Suppressor macrophage (primary cell): Measurements from ENCODE around the gene AGMO.

Source experiments
- DNase-seq, 4 experiments: peaks; one replicate each; pipeline ENCODE4 v3.0.0-alpha.2; 2020 to 2022

Gene AGMO

DNA sequence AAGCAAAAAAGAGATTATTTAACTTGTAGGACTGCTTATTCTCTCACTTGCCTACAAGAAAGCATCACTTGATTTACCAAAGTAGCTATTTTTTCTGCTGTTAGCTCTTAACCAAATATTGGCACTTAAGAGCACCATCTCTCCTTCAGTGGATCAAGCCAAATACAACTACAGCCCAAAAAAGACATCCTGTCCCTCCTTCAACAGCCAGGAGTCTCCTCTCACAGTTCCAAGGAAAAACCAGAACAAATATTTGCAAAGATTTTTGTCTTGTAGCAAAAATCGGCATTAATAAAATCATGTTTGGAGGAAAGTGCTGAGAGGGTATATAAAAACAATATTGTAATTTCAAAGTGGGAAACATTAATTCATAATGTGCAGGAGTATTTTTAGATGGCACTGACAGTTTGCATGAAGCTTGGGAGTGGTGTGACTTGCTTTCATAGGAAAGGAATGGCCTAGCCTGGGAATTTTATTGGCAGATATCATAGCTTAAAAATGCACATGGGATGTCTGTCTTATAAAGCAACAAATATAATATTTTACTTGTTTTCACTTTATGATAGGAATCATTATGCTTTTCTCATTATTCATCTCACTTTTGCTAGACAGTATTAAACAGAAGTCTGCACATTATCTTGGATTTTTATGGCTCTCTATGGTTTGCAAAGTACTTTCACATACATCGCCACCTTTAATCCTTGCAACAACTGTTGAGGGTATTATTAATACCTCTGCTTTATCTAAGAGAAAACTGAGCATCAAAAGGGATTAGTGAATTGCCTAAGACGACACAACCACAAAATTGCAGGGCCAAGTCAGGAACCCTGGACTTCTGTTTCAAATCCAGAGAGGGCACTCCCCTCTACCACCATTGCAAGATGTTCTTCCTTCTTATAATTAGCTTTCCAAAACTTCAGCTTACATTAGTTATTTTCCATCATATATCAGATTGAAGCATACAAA lies 103.5 kb downstream of the AGMO start:
- DNase-seq, result no peak

DNA sequence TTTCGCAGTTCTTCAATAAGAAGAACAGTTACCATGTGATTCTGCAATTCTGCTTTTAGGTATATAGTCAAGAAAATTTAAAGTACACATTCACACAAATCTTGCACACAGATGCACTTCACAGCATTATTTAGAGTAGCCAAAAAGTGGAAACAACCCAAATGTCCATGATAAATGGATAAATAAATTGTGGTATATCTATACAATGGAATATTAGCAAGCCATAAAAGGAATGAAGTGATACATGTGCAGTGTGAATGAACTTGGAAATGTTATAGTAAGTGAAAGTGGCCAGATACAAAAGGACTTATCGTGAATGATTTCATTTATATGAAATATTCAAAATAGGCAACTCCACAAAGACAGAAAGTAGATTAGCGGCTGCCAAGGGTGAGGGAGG lies 109.1 kb downstream of the AGMO start:
- no peak for DNase-seq

DNA sequence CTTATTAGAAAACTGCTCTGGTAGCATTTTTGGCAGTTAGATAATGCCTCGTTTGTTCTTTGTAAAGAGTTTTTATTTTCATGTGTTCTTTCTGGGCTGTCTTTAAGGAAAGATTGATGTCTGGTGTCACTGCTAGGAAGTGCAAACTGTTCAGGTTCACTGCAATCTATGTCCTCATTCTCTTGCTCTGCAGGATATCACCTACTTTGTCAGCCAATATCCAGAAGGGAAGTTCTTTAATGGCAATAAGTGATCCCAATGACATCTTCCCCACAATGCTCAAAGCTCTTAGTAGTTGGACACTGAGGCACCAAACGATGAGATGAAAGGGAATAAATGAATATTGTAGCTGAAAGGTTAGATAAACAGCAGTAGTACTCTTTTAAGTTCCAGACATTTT lies 115.1 kb downstream of the AGMO start:
- no peak for DNase-seq

DNA sequence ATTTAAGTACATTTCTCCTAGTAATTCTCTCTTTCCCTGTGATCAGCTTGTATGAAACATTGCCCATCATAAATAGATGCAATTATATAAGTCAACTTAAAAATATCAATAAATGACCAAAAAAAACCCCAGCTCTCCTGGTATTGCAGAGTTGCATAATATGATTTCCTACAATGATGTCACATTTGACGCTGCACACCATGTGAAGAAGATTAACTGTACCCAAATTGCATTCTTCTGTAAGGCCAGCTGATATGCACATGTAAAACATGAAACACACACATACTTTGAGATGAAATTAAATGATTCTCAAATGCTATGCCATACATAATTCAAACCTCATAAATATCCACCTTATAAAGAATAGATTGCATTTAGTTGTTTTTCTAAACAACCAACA lies 115.5 kb downstream of the AGMO start:
- DNase-seq, result no peak

DNA sequence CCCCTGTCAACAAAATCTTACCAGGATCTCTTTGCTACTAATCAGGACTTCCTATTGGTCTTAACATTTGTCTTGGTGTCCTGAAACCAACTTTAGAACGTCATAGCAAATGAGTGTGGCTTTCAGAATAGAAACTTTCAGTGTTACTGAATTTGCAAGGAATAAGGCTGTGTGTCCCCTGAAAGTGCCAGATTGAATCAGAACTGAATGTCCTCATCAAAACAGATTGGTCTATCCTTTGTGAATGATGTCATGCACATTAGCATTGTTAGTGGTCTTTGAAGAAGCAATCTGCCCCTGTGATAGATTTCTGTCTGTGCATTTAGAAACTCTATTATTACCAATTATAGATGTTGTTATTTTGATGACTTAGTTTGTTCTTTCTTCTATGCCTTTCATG lies 119.9 kb downstream of the AGMO start:
- DNase-seq, result no peak

DNA sequence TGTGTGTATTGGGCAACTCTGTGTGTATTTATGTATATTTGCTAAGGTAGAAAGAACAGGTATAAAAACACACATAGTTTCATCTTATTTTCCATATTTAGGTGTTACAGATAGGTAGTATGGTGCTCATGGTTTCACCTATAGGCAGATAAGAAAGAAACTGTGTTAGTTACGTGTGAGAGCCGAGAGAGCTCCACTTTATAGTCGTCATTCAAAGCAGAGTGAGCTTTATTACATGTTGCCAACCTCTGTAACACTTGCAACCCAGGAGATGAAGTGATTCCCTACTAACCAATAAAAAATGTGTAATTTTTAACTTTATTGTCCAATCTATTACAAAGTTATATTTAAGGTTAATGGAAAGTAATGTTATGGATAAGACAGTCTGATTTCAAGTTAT lies 121.3 kb downstream of the AGMO start:
- DNase-seq, result no peak

DNA sequence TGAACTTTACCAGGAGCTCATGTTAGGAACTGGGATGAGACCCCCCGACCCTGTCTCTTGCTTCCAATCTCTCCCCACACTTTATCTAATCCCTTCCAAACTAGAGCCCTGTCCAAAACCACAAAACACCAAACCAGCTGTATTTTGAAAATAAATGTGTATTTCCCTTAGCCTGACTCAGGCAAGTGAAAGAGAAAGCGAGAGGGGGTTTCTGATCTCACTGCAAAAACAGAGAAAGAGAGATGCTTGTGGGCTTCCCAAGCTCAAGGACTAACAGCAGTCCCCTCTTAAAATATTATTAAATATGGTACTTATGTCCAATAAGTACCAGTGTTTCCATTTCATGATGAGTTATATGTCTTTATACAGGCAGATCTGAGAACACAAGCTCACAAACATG lies 122.0 kb downstream of the AGMO start:
- DNase-seq, result no peak

DNA sequence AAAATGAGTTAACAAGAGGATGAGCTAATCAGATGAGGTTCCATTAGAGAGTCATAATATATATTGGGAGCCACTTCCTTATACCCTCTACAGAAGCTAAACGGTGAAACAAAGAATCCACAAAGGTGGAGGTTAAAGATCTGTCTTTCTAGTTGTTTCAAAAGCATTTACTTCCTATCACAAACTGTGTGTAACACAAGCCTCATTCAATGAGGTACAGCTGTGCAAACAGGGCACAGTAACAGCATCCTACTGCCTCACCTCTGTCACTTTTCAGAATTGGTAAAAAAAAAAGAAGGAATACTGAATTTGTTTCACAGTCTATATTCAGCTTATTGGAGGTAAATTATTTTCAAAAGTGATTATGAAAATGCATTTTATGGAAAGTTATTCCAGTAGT lies 128.7 kb downstream of the AGMO start:
- no peak for DNase-seq

DNA sequence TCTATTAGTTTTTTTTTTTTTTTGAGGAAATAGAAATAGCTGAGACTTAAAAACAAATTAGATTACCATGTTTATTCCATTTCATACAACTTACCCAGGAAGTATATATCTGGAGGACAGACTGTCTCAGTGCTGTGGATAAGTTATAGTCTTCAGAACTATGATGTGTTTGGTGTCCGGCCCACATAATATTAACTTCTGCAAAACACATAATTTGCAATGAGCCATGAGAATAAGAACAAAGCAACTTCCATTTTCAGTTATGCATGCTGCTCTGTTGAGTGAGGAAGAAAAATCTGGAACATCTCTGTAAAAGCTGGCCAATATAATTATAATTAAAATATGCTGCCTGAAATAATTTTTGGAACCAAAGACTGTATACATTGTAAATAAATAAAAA lies 130.9 kb downstream of the AGMO start:
- no peak for DNase-seq

DNA sequence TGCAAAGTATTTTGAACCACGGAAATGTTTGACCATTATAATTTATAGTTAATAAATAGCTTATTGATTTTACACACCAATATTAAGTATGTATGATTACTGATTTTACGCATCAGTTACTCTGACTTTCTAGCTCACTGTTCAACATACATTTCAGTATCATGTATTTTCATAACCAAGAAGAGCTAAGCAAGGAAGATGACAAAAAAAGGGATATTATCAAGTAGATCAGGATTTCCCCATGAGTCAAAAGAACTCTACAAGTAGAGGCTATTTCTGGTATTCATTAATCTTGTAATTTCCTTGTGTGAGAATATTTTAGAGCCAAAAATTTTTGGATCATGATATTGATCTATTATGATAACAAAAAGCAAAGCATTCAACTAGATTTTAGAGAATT lies 131.6 kb downstream of the AGMO start:
- no peak for DNase-seq

DNA sequence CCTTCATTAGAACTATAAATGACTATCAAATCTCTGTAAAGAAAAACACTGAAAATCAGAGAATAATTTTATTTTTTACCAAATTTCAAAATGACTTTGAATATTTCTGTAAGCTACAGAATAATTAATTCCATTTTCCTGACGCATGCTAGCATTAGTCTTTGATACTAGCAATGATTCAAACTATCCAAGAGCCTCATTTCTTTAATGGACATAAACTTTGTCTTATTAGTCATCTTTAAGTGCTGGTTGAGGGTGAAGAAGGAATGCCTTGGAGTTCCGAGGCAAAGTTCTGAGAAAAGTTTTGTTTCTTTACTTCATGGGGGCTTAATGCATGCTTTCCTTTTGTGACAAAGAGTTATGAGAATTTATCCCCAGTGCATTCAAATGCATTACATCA lies 137.3 kb downstream of the AGMO start:
- no peak for DNase-seq

DNA sequence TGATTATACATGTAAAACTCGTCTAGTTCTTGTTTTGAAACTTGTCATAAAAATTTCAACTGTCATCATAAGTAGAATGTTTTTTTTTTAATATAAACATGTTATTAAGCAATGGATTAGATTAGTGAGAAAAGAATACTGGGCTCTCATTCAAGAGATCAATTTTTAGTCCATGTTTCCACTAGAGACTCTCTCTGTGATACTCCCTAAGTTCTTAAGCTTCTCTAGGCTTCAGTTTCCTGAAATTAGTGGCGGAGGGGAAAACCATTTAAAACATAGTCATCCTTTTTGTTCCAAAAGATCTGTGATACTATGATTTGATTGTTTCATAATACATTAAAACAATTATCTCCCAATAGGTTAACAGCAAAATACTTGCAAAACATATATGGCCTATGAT lies 142.2 kb downstream of the AGMO start:
- DNase-seq, result no peak

DNA sequence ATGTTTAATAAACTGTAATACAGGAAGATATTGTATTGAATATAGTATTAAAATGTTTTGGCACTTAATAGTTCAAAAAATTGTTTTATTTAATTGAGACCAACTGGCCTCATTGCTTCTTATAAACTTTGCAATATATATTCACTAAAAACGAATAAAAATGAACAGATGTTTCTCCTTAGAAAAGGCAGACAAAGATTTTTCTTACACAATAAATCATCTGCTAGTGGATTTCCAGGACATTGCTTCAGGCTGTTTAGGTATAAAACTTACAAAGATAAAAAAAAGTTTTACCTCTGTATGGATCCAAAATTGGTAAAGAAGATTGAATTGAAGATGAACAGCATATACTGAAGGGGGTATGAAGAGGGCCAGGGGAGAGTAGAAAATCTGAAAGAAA lies 143.6 kb downstream of the AGMO start:
- DNase-seq, result no peak

DNA sequence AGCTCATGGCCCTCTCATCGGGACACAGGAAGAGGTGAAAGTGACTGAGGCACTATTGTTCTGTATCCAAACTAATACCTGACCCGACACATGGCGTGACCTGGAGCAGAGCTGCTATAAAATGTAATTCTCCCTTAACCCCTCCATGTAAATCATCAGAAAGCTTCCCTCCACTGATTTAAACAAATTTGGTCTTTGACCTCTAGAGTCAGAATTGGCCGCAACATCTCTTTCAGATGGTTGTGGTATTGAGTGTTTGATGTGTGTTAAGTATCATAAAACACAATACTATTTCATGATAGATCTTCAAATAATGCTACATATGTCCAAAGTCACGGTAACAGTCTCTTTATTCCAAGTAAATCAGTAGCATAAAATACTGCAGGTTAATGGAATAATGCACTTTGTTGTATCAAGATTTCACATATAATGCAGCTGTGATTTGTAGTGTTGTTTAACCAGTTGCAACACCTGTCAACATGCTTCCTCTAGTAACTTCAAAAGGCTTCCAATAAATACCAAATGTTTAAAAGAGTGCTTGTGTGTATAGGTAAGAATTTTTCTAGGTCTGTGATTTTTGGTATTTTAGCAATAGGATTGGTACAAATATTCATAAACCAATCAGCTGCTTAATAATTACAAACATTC lies 144.3 kb downstream of the AGMO start:
- no peak for DNase-seq

DNA sequence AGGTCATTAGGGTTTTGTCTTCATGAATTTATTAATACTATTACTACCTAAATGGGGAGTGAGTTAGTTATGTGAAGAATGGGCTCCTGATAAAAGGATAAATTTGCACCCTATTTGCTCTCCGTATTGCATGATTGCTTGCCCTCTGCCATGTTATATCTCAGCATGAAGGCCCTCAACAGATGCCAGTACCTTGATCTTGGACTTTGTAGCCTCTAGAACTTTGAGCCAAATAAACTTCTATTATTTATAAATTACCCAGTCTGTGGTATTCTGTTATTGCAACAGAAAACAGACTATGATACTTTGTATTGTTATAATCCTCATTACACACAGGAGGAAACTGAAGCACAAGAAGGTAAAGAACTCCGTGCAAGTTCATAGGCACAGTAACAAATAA lies 150.8 kb downstream of the AGMO start:
- DNase-seq, result no peak

DNA sequence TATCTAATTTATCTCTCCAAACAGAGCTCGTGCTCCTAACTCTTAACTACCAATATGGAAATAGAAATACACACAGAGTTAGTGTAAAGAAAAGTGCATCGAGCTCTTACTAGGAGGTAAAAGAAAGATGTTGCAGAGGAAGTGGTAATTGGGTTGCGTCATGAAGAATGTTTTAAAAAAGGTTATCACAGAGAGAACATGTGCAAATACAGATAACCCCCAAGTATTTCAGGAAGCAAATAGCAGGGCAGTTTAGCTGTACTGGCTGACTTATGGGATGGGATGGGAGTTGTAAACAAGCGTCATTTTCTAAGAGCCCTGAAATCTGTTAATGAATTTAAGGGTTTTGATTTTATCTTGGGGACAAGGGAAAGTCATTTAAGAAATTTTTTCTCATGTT lies 153.9 kb downstream of the AGMO start:
- DNase-seq, result no peak

DNA sequence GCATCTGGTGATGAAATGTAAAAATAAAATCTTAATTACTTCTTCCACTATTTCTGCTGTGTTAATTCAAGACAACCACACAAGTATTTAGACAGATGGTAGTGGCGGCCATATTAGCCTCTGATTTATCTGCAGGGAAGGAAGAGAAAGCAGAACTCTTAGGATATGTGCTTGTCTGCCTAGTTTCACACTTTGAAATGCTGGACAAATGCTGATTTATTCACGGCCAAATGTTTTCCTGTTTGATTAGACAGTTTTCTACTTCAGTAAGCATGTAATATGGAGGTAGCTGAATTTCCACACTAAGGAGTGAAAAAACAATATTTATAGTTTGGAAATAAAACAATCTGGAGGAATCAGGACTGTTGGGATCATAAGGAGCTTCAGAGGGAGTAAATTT lies 158.1 kb downstream of the AGMO start:
- DNase-seq, result no peak

DNA sequence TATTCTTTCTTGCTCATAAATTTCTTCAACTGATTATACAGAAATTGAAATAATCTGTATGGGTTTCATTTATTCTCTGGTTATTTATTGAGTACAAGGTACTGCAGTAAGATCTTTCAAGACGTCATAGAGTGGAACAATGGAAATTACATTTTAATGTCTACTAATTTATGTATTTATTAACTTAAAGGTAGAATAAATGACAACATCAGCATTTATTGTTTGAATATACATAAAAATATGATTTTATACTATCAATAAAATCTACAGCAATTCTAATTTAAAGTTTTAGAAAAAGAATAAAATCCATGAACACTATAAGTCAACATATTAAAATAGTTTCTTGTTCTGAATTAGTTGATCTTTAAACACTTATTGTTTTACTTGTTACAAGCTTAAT lies 158.5 kb downstream of the AGMO start:
- no peak for DNase-seq

DNA sequence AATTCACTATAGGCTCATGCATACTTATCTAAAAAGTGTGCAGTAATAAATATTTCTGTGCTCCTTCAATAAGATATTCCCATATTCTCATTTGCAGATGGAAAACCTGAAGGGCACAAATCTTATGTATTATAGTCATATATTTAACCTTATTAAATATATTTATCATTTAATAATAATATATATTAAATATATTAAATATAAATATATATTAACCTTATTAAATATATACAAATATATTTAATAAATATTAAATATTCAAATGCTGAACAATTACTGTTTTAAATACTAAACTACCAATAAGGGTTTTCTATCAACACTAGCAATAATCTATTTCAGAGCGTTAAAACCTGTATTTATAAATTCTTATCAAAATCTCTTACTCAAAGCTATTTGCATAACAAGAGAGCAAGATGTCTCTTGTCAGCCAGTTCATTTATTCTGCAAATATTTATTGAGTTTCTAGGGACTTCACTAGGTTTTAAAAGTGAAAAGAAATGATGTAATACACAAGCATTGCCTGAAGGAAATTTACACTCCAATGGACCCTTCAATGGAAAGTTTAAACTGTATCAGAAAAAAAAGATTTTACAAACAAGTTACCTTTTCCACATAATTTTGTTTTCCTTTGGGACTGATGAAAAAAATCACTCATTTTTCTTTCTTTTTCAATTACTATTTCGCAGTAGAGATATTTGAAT lies 159.2 kb downstream of the AGMO start:
- no peak for DNase-seq

DNA sequence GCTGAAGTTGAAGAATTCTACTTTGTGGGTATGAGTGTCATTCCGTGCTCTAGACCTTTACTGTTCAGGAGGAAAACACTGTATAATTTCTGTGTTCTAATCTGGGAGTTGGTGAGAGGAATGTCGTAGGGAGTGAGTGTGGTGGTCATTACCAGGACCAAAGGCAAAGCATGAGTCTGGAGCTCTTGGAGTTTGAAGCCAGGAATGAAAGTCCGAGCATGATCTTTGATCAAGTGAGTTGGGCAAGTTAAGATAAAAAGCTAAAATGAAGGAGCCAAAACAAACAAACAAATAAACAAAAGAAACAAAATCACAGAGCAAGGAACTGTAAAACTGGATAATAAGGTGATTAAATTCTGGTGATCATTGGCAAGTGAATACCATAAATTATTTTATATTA lies 161.4 kb downstream of the AGMO start:
- no peak for DNase-seq

DNA sequence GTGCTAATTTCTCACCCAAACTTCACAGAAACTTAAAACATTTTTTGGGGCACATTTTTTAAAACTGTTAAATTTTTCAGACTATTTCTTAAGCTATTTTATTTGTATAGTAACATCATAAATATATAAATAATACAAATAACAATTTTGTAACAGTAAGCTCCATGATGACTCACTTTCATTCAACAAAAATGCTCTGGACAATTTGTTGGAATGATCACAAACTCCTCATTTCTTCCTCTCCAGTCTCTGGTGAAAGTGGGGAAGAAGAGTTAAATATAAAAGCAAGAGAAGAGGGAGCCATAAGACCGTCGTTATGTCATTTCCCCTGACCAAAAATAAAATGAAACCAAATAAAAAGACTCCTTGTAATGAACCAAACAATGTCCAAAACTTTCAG lies 162.4 kb downstream of the AGMO start:
- DNase-seq, result no peak

DNA sequence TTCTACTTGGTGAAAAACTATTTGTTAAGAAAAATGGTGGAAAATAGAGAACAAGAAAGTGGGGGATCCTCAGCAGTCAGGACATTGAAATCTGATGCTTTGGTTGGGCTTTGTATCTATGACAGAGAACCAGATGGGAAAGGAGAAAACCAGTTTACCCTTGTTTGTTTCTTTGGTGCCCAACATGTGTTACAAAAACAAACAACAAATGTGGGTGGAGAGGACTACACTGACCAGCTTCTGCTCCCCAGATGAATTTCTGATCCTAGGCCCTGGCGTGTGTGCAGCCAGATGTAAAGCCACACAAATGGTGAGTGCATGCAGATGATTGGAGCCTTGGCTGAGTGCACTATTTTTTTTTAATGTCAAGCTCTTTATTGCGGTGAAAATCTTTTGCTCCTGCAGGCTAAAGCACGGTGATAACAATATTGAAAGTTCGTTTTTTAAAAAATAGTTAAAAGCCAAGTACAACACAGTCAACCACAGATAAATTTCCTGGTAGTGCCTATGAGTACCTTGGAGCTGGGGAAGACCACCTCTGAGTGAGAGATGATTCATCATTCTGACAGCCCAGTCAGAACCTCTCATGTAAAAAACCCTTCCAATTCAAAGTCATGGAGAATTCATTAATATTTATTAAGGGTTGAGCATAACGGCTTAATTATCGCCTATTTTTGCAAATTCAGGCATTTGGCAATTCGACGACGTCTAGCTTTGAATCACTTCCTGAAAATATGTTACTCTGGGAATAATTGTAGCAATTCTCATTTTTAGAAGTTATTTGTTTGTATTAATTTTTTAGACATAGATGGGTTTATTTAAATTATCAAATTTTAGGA lies 163.7 kb downstream of the AGMO start:
- no peak for DNase-seq

DNA sequence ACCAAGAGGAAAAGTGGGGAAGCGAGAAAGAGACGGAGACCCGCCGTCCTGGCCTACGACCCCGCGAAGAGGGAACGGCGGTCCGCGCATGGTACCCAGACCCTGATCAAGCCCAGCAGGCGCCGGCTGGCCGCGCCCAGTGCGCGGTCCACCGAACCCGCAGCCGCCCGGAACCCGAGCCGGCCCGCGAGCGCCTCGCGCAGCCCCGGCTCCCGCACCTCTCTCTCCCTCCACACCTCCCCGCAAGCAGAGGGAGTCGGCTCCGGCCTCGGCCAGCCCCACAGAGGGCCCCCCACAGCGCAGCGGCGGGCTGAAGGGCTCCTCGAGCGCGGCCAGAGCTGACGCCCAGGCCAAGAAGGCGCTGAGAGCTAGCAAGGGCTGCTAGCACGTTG lies 164.7 kb downstream of the AGMO start:
- DNase-seq, result no peak
